B cell (primary cell): Measurements from ENCODE around the gene IL22RA2. TPM values are rescaled to one million over a fixed set of nuclear protein-coding genes. Genes with fewer than 3 reads are reported as not detected.

Source experiments
- ATAC-seq: fragments of 200-7000 bp; cut with Tn5 transposase; one replicate; pipeline ENCODE4 v1.10.0; 2021; ENCODE audit warnings: low read depth, mild to moderate bottlenecking, moderate number of reproducible peaks, moderate library complexity
- CTCF ChIA-PET: fragments of 350-600 bp; sonication (Branson Sonifier 250); formaldehyde crosslinking; loops from one replicate; lab custom pipeline; 2021; ENCODE audit warnings: antibody characterized with exemption, inconsistent platforms; lab: Charles Lee
- POLR2A ChIA-PET: fragments of 350-600 bp; sonication (Branson Sonifier 250); formaldehyde crosslinking; loops from one replicate; lab custom pipeline; 2021; ENCODE audit warnings: antibody characterized with exemption; lab: Charles Lee
- DNase-seq: peaks from one replicate; pipeline ENCODE4 v3.0.0; 2013
- H2AFZ ChIP-seq: 2 replicates; pipeline ENCODE4 v1.6.1; 2012; ENCODE audit warnings: mild to moderate bottlenecking, low read depth, low read length; ENCODE audit not compliant: insufficient read depth, poor library complexity, severe bottlenecking
- H3K27ac ChIP-seq, 2 donors: 1 replicate in 1 of 2; 2 replicates in 1 of 2; pipeline ENCODE4 v1.5.1; 2012 to 2013; ENCODE audit warnings: low read length in 2 of 2, mild to moderate bottlenecking in 2 of 2, moderate library complexity in 1 of 2
- H3K27me3 ChIP-seq, 4 experiments: fragments of 200-600 bp in 1 of 4; sonication (generic) in 1 of 4; replicated peaks in 1 of 4; 1 replicate in 2 of 4; 2 replicates in 2 of 4; pipeline versions ENCODE4 v1.6.1 to v1.7.0; 2013 to 2016; ENCODE audit warnings: low read length in 3 of 4, mild to moderate bottlenecking in 2 of 4, mixed read lengths in 1 of 4, moderate library complexity in 1 of 4; ENCODE audit not compliant: insufficient read depth in 4 of 4, control insufficient read depth in 3 of 4; ENCODE audit errors: control extremely low read depth in 1 of 4
- H3K36me3 ChIP-seq, 2 experiments: replicated peaks in 1 of 2; 1 replicate in 1 of 2; 2 replicates in 1 of 2; pipeline versions ENCODE4 v1.6.1 to v1.7.1; 2013; ENCODE audit warnings: low read length in 1 of 2; ENCODE audit not compliant: insufficient read depth in 2 of 2, control insufficient read depth in 1 of 2; ENCODE audit errors: control extremely low read depth in 1 of 2, extremely low read depth in 1 of 2
- H3K4me1 ChIP-seq, 2 donors: fragments of 200-600 bp in 1 of 2; sonication (generic) in 1 of 2; 1 replicate in 1 of 2; 2 replicates in 1 of 2; pipeline versions ENCODE4 v1.5.1 to v1.6.1; 2013 to 2017; ENCODE audit warnings: low read length in 2 of 2; ENCODE audit not compliant: control insufficient read depth in 2 of 2, insufficient read depth in 2 of 2
- H3K4me2 ChIP-seq: replicated peaks from 2 replicates; pipeline ENCODE3; 2012; ENCODE audit warnings: mild to moderate bottlenecking, low read depth, low read length; ENCODE audit not compliant: poor library complexity, severe bottlenecking
- H3K4me3 ChIP-seq, 5 experiments: fragments of 200-600 bp in 1 of 5; sonication (generic) in 1 of 5; 1 replicate in 3 of 5; 2 replicates in 2 of 5; pipeline versions ENCODE4 v1.5.1 to v1.7.0; 2011 to 2016; ENCODE audit warnings: low read length in 4 of 5, mild to moderate bottlenecking in 4 of 5, low read depth in 2 of 5, control low read depth in 1 of 5, moderate library complexity in 1 of 5; ENCODE audit not compliant: insufficient read depth in 1 of 5; ENCODE audit errors: control extremely low read depth in 1 of 5, extremely low read depth in 1 of 5
- H3K79me2 ChIP-seq: fragments of 200-600 bp; sonication (generic); one replicate; pipeline ENCODE4 v1.6.0; 2016; ENCODE audit warnings: low read length; ENCODE audit not compliant: control insufficient read depth, insufficient read depth
- H3K9ac ChIP-seq: fragments of 200-600 bp; sonication (generic); 2 replicates; pipeline ENCODE4 v1.6.1; 2017; ENCODE audit warnings: mild to moderate bottlenecking, low read length, moderate library complexity
- H3K9me3 ChIP-seq, 3 donors: one replicate each; pipeline versions ENCODE4 v1.6.1 to v1.7.1; 2013; ENCODE audit warnings: low read length in 2 of 3; ENCODE audit not compliant: control insufficient read depth in 2 of 3, insufficient read depth in 1 of 3; ENCODE audit errors: control extremely low read depth in 1 of 3
- H4K20me1 ChIP-seq: 2 replicates; pipeline ENCODE4 v1.6.0; 2012; ENCODE audit warnings: mild to moderate bottlenecking, low read length; ENCODE audit not compliant: insufficient read depth, control insufficient read depth, poor library complexity, severe bottlenecking
- H3K27ac Mint-ChIP-seq: one replicate; pipeline ENCODE4 v1.8.0; 2021; ENCODE audit warnings: mixed read lengths
- H3K27me3 Mint-ChIP-seq: one replicate; pipeline ENCODE4 v1.8.0; 2021; ENCODE audit warnings: mixed read lengths
- H3K4me1 Mint-ChIP-seq: one replicate; pipeline ENCODE4 v1.8.0; 2021; ENCODE audit warnings: mixed read lengths
- H3K4me3 Mint-ChIP-seq: one replicate; pipeline ENCODE4 v1.8.0; 2021; ENCODE audit warnings: mixed read lengths
- H3K9me3 Mint-ChIP-seq: one replicate; pipeline ENCODE4 v1.8.0; 2022; ENCODE audit warnings: mixed read lengths; ENCODE audit not compliant: insufficient read depth
- EZH2 ChIP-seq: IDR thresholded peaks from 2 replicates; pipeline ENCODE4 v1.6.1; 2012; ENCODE audit warnings: borderline replicate concordance, low read depth, mild to moderate bottlenecking, moderate library complexity, low read length; ENCODE audit not compliant: insufficient read depth, poor library complexity, severe bottlenecking
- WGBS: methylation state at CpG from one replicate; pipeline ENCODE4 v1.1.5; 2013; ENCODE audit warnings: missing lambda C conversion rate; ENCODE audit not compliant: insufficient coverage; 5-methylcytosine and 5-hydroxymethylcytosine counted together
- intact Hi-C: fragments of 100-400 bp; cut with micrococcal nuclease; formaldehyde crosslinking; loops from one replicate; pipeline ENCODE4 v1.10.0; 2022
- polyA plus RNA-seq: library from polyadenylated mRNA; depleted of rRNA; stranded (reverse); fragments of >200 nt; gene quantifications from 2 replicates; pipeline ENCODE4 v1.2.3, GENCODE V29; 2012
- total RNA-seq, 2 donors: library from RNA; stranded (reverse); fragments of 120-200 nt in 1 of 2; gene quantifications; 1 replicate in 1 of 2; 2 replicates in 1 of 2; pipeline versions ENCODE4 v1.2.3 to v1.2.4, GENCODE V29; 2013 to 2022
- TF ChIP-seq, protein P1 (sequence below): fragments of 200-600 bp; IDR thresholded peaks from one replicate; pipeline ENCODE4 v1.8.0; 2022; ENCODE audit warnings: antibody characterized with exemption, mild to moderate bottlenecking

The IL22RA2 gene
- total and polyA plus RNA-seq, 2 donors (not counting 1 experiment from before 2014, with no cell fraction given): not detected

DNA sequence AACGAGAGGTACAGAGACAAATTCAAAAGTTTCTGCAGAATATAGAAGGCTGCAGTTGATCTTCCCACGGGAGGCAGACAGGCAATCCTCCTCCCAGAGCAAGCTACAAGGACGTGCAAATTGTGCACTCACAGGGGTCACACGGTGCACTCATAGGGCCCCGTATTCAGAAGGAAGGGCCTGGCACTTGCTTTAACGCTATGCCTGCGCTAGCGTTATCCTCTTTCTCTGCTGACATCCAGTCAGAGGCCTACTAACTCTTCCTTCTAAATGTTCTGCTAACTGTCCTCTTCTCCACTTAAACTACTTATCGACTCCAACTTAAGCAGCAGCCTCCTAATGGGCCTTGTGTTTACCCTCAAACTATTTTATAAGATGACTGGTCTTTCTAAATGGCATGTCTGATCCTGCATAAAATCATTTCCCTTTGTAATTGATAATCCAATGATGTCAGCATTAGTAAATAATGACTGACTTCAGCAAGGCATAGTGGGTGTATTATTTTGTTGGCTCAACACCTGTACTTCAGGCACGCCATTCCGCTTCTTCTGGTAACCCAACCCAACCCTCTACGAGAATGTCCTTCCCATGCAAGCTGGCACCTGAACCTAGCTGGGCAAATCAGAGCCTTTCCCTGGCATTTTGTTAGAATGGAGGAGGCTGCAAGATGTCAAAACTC lies 43.6 kb upstream of the IL22RA2 start:
- Mint-ChIP-seq H3K27ac (peak overlapping the region; percentile 76), H3K27me3 (no peaks in the 10 kb centered on the region), H3K4me1 (peaks cover 76% of the 10 kb centered on the region), H3K4me3 (peak overlapping the region; percentile 97), H3K9me3 (no peaks in the 10 kb centered on the region)
- no peak for TF ChIP-seq EZH2
- TF ChIP-seq, protein P1, sequence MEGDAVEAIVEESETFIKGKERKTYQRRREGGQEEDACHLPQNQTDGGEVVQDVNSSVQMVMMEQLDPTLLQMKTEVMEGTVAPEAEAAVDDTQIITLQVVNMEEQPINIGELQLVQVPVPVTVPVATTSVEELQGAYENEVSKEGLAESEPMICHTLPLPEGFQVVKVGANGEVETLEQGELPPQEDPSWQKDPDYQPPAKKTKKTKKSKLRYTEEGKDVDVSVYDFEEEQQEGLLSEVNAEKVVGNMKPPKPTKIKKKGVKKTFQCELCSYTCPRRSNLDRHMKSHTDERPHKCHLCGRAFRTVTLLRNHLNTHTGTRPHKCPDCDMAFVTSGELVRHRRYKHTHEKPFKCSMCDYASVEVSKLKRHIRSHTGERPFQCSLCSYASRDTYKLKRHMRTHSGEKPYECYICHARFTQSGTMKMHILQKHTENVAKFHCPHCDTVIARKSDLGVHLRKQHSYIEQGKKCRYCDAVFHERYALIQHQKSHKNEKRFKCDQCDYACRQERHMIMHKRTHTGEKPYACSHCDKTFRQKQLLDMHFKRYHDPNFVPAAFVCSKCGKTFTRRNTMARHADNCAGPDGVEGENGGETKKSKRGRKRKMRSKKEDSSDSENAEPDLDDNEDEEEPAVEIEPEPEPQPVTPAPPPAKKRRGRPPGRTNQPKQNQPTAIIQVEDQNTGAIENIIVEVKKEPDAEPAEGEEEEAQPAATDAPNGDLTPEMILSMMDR: no peak
- DNase-seq: no peak
- no peaks in the 10 kb centered on the region for H3K9me3 ChIP-seq
- intact Hi-C loops: loop anchor here (5.0 to 10.0 kb wide), 4 partner anchors 50 to 648 kb away; partner anchors contain the start of genes PEX7 and TNFAIP3
- ATAC-seq: no peak
- H4K20me1 ChIP-seq: peaks cover 43% of the 10 kb centered on the region
- H3K4me3 ChIP-seq: peak overlapping the region; percentile 76 to 99 (median 88)
- no peaks in the 10 kb centered on the region for H3K27me3 ChIP-seq
- no peak overlapping the region for H2AFZ ChIP-seq
- peak overlapping the region in 1 of 2 donors; percentile 97 for H3K27ac ChIP-seq
- 44% methylated on average over 8 of the region's 12 CpGs for WGBS
- H3K4me1 ChIP-seq: peaks cover 74 to 76% of the 10 kb centered on the region in 2 donors
- H3K4me2 ChIP-seq: peak overlapping the region; percentile 84
- H3K79me2 ChIP-seq: peaks cover 100% of the 10 kb centered on the region
- H3K9ac ChIP-seq: peak overlapping the region; percentile 95
- peaks cover 0 to 11% of the 10 kb centered on the region in 2 experiments for H3K36me3 ChIP-seq
- ChIA-PET POLR2A (interaction anchor here (0.6 to 1.4 kb wide), 5 partner anchors 17 to 117 kb away, joined by 3 to 12 read pairs (median 4); no protein-coding TSS in a partner anchor), CTCF (interaction anchor here (0.9 to 1.7 kb wide), 10 partner anchors 16 to 425 kb away, joined by 3 to 12 read pairs (median 4); no protein-coding TSS in a partner anchor)

DNA sequence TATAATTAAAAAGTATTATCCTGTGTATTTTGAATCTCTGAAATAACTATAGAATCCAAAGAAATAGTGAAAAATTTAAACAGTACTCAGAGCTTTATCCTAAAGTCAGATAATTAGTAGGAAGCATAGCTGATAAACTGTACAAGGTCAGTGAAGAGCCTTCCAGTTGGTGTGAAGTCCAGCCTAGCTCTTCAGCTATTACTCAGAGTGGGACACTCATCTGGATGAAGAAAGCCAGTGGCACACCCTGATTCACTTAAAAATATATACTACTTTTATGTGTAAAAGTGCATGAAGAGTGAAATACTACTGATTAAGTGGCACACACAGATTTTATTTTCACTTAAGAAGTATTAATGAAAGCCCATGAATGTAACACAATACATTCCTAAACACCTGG lies 42.7 kb upstream of the IL22RA2 start:
- H3K9ac ChIP-seq: peak overlapping the region; percentile 95
- H3K4me2 ChIP-seq: peak overlapping the region; percentile 84
- H3K4me3 ChIP-seq: no peak overlapping the region
- H3K36me3 ChIP-seq: peaks cover 0 to 16% of the 10 kb centered on the region in 2 experiments
- H4K20me1 ChIP-seq: peaks cover 51% of the 10 kb centered on the region
- peaks cover 67 to 74% of the 10 kb centered on the region in 2 donors for H3K4me1 ChIP-seq
- Mint-ChIP-seq H3K27me3 (no peaks in the 10 kb centered on the region), H3K27ac (peak overlapping the region; percentile 76), H3K9me3 (no peaks in the 10 kb centered on the region), H3K4me1 (peaks cover 80% of the 10 kb centered on the region), H3K4me3 (peak overlapping the region; percentile 97)
- intact Hi-C loops: loop anchor here (5.0 to 10.0 kb wide), 4 partner anchors 49 to 649 kb away; partner anchors contain the start of genes PEX7 and TNFAIP3
- H3K9me3 ChIP-seq: no peaks in the 10 kb centered on the region
- CTCF ChIA-PET: interaction anchor here (0.9 to 1.2 kb wide), 5 partner anchors 39 to 122 kb away, joined by 3 to 5 read pairs (median 3); no protein-coding TSS in a partner anchor
- DNase-seq: no peak
- TF ChIP-seq EZH2: no peak
- TF ChIP-seq, protein P1: no peak
- peak overlapping the region in 1 of 2 donors; percentile 97 for H3K27ac ChIP-seq
- no peaks in the 10 kb centered on the region for H3K27me3 ChIP-seq
- H2AFZ ChIP-seq: no peak overlapping the region
- POLR2A ChIA-PET: no interaction called here
- ATAC-seq: no peak
- H3K79me2 ChIP-seq: peaks cover 100% of the 10 kb centered on the region
